Islet precursor cell (in vitro differentiated cells): Measurements from ENCODE around the gene NSF.
"Not testable (repeated sequence)": the region's sequence is repeated elsewhere in the genome, so short reads cannot be mapped to it uniquely, and the experiment has no call there.

Experiments used
- DNase-seq: peaks from one replicate; pipeline ENCODE4 v3.0.0-alpha.2; 2018

NSF gene

DNA sequence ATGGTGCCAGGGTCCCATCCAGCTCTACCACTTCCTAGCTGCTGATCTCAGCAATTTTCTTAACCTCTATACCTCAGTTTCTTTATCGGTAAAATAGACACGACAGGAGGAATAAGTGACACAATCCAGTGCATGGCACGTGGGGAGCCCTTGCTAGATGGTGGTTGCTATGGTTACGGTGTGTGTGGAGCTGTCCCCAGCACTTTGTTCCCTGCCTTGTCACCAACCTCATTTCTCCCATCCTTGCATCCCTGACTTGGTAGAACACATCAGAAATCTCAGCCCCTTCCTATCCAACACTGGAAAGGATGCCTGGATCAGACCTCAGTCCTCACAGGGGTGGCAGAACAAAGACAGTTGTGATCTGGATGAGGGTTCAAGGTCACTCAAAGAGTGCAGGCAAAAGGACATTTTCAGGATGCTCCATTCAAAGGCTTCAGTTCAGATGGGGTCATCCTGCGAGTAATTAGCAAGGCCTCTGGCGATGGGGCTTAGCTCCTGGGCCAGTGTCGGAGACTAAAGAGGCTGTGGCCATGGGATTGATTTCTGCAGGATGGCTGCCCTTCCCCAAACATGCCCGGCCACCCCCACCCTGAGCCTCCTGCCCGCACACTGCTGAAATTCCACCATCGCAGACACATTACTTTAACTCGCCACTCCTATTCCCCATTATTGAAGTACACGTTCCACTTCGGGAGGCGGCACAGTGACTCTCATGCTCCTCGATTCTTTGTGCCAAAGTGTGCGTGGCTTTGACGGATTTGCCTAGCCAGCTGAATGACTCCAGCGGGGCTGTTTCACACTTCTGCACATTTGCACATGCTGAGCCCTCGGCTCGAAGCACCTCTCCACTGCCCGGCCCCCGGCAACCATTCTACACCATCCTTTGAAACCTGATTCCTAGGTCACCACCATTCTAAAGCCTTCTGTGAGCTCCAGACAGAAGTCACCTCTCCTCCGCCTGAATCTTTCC lies 187.8 kb downstream of the NSF start:
- peak; percentile 53 for DNase-seq

GRCh38 chr17:46780003-46780373 lies 189.5 kb downstream of the NSF start:
- DNase-seq = no peak

DNA sequence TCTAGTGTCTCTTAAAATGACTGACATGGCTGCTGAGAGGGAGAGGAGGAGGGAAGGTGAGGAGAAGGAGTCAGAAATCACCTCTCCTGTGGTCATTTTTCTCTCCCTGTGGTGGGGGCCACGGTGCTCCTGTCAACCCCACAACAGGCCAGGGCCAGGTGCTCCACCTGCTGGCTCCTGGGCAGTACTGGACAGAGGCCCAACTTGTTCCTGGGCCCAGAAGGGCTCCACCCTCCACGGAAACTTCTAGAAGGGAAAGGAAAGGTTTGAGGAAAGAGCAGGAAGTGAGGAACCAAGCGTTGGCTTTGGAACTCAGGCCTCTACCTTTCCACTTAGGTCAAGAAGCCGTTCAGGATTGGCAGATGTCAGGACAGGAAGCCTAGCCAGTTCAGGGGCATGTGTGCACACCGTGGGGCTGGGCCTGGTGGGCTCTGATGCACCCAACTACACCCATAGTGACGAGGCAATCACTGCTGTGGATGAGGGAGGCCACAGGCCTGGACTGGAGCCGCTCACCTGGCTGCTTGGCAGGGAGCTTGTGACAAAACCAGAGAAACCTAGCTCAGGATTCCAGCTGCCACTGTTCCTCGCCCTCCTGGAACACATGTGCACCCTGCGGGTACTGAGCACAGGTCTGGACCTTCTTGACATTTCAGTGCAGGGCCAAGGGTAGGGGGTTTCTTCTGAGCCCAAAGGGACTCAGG lies 191.9 kb downstream of the NSF start:
- peak; percentile 81 for DNase-seq

- DNase-seq = peak; percentile 48
These were observed 192.6 kb downstream of the NSF start for GRCh38 chr17:46783031-46783593.

GRCh38 chr17:46785696-46786095 lies 195.2 kb downstream of the NSF start:
- DNase-seq = peak; percentile 95

DNA sequence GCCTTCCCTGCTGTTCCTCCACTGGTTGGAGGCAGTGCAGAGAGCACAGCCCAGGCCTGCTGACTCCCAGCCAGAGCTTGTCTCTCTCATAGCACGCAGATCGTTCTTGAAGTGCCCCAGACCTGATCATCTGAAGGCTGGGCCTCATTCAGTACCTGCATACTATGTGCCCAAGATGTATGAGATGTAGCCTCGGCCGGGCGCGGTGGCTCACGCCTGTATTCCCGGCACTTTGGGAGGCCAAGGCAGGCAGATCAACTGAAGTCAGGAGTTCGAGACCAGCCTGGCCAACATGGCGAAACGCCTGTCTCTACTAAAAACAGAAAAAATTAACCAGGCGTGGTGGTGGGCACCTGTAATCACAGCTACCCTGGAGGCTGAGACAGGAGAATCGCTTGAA lies 197.0 kb downstream of the NSF start:
- no peak for DNase-seq

- DNase-seq = no peak
These were observed 197.8 kb downstream of the NSF start for GRCh38 chr17:46788300-46788699.

DNA sequence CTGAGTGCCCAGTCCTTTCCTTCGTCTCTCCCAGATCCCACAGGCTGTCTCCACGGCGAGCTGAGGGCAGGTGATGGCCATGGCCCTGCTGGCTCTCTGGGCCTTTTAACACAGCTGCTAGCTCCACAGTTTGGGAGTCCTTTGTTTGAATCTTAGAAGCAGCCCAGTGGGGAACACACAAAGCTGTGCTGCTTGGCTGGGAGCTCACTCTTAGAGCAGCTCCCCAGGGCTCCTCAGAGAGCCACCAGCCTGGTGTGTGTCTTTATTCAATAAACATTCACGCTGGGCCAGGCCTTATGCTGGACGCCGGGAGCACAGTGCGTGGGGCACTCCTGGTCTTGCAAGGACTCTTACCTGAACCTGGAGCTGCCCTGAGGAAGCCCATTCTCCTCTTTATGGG lies 198.3 kb downstream of the NSF start:
- no peak for DNase-seq

- no peak for DNase-seq
These were observed 199.1 kb downstream of the NSF start for GRCh38 chr17:46789610-46790009.

DNA sequence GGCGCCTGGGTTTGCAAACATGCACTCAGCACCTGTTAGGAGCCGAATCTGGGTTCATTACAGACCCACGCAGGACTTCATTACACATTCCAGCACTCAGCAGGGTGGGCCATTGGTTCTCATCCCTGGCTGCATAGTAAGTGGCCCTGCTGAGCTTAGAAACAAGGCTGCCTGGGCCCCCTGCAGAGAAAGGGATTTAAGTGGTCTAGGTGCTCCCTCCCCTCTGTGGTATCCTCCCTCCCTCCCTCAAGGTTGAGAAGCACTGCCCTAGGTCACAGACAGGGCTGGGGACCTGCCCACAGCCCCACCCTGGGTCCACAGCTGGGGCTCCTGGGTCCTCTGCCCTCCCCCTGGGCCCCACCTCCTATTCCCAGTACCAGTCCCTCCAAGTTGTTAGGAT lies 199.7 kb downstream of the NSF start:
- no peak for DNase-seq

DNA sequence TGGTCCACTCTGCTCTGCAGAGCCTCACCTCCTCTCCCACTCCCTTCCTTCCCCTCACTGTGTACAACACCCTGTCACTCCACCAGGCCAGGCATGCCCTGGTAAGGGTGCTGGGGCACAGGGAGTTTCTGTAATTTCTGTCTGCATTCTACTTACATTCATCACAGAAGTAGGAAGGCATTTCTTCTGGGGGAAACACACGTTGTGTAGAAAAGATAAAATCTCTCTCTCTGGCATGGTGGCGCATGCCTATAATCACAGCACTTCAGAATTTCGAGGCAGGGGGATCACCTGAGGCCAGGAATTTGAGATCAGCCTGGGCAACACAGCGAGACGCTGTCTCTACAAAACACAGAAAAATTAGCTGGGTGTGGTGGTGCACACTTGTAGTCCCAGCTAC lies 201.1 kb downstream of the NSF start:
- DNase-seq = no peak

DNA sequence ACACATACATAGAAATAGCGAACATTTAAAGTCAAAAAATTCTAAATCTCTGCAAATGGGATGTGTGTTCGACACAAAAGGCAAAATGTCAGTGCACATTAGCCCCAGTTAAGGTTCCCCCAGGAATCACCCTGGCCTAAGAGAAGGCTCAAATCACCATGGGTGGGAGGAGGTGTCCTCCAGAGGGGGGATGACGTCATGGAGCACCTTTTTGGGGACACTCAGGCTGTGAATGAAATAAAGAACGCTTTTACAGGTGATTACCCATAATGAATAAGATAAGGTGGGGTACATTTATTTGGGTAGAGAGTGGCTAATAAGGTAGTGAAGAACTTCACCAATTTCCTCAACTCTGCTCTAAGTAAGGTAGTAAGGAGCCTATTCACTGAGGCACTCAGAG lies 201.6 kb downstream of the NSF start:
- no peak for DNase-seq

- not testable (repeated sequence) for DNase-seq
These were observed 202.6 kb downstream of the NSF start for GRCh38 chr17:46793023-46793422.

DNA sequence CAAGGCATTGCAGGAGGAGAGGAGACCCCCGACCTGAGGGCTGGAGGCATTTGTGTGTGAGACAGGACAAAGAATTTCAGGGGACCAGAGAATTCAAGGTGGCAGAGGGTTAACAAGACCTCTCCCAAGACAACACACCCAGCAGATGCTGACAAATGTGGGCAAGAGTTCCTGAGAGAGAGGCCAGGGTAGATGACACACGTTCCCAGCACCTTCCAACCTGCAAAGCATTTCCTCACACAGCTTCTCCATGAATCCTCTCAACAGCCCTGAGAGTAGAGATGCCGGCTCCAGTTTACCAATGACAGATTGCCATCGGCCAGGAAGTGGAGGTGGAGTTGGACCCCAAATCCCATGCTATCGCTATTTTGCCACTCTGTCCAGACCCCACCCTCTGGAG lies 203.1 kb downstream of the NSF start:
- no peak for DNase-seq

DNA sequence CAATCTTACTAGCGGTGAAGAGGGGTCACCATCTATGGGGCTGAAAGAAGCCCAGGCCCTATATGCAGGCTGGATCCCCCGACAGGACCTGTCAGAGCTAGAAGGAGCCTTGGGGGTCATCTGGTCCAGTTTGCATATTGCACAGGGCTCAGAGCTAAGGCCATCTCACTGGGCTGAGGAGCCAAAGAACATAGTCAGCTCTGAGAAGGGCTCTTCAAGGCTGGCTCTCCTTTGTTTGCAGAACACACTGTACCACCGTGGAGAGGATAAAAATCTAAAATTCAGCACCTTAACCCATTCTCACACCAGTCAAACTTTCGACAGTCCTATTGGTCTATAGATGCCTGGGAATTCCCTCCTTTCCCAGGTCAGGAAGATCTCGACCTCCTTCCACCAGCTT lies 203.8 kb downstream of the NSF start:
- no peak for DNase-seq

- peak; percentile 85 for DNase-seq
These were observed 205.0 kb downstream of the NSF start for GRCh38 chr17:46795379-46795952.

DNA sequence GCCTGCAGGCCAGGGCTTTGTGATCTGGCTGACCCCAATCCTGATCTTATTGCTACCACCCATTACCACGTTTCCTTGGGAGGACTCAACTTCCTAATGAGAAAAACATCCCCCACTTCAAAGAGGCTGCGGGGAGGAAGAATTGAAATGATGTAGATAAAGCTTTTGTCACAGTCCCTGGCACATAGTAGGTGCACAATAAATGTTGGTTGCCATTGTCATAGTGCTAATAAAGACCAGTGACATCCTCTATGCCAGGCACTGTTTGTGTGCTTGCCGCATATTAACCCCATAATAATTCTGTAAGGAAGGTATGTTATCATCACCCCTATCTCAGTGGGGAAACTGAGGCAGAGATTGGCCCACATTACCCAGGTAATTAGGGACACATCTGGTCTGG lies 205.6 kb downstream of the NSF start:
- DNase-seq = no peak

DNA sequence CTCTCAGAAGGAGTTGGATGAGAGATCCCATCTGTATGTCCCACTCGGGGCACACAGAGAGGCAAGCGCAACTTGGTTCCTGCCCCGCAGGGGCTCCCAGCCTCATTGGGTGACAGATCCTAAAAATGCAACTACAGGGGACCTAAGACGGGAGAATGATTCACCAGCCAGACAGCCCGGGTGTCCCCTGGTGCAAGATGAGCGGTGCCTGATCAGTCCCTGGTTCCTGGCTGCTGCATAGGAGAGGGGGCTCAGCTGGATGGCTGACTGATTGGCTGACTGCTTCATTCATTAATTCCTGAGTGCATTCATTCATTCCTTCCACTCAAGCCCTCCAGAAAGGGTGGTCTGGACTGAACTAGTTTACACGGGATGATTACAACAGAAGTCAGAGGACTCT lies 206.1 kb downstream of the NSF start:
- no peak for DNase-seq

DNA sequence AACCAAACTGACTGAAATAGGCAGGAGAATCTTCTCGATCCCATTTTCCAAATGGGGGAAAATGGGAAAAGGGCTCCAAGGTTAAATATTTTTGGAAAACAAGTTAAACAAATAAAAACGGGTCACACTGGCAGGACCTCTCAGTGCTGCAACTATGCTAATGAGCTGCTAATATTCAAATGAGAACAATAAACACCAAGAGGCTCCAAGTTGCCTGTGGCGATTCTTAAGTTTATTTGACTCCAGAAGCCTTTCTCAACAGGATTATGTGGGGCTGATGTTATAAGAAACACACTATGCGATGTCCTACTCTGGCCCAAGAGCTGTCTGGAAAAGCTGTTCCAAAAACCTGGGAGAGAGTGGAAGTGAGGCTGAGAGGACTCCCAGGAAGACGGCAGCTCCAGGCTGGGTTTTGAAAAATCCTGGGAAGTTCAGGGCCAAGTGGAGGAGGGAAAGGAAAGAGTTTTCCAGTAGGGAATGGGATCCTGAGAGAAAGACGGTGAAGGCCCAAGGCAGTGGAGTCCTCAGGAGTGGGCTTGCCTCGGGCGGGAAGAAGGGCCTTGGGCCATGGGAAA lies 206.6 kb downstream of the NSF start:
- DNase-seq = no peak

DNA sequence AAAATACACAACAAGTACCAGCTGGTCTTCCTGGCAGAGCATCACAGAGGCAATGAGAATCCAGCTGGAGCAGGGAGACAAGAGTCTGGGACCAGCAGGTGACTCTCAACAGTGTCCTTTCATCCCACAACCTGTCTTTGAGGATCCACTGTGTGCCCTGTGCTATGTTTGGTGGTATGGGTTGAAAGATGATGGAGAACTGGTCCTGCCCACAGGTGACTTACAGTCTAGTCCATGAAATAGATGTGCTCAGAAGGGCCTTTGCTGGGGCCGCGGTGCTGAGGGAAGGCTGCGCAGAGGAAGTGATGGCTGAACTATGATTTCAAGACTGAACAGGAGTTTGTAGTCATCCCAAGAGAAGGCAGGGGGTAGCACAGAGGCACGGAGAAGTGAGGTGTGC lies 210.1 kb downstream of the NSF start:
- DNase-seq = no peak

- no peak for DNase-seq
These were observed 212.3 kb downstream of the NSF start for GRCh38 chr17:46802800-46803199.

DNA sequence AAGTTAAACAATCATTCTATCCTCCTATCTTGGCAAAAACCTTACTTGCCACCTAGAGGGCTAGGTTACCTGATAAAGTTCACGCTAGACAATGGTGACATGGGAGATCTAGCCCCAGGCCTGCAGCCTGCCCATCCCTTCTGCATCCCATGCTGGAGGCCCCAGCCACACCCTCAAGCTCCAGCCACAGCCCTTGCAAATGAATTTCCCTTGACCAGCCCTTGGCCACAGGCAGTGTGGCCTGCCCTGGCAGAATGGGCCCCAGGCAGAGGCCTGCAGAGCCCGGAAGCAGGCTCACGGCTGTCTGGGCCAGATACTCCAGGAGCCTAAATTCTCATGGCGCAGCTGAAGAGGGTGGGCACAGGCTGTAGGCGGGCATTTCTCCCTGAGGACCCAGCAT lies 213.1 kb downstream of the NSF start:
- DNase-seq = no peak

DNA sequence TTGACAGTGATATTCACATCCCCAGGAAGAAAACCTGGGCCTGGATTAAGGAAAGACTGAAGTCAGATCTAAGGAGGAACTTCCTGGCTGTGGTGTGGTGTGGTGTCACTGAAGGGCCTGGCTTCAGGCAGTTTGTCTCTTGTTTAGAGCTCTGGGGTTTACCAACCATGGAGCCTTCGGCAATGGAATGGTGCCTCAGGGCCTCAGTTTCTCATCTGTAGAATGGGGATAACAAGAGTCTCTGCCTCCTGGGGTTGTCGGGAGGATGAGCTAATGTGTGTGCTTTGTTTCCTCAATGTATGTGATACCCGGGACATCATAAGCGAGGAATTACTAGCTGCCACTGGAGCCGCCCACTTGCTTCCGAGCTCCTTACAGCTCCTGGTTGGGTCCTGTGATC lies 215.3 kb downstream of the NSF start:
- no peak for DNase-seq
